Non-pigmented ciliary epithelial cell (primary cell): Measurements from ENCODE around the gene TNS3.
"Not testable (repeated sequence)": the region's sequence is repeated elsewhere in the genome, so short reads cannot be mapped to it uniquely, and the experiment has no call there.

Source experiments
- DNase-seq: peaks from one replicate; pipeline ENCODE4 v3.0.0-alpha.2; 2010; ENCODE audit warnings: low read depth

Gene TNS3

DNA sequence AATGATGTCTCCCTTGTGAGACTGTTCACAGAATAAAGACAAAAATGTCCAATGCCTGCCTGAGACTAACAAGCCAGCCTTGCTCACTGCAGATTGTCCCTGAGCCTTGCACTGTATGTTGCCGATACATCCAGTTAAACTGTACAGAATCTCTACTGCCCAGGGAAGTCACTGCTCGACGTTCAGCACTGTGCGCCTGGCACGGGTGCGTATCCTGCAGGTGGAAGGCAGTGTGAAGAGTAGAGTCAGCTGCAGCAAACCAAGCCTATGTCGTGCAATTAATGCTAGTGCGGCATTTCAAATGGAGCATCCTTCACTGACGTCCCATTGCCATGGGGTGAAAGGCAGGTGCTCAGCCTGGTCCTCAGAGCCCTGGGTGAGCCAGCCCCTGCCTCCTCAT, 132.9 kb downstream of the TNS3 start:
- DNase-seq = no peak

DNA sequence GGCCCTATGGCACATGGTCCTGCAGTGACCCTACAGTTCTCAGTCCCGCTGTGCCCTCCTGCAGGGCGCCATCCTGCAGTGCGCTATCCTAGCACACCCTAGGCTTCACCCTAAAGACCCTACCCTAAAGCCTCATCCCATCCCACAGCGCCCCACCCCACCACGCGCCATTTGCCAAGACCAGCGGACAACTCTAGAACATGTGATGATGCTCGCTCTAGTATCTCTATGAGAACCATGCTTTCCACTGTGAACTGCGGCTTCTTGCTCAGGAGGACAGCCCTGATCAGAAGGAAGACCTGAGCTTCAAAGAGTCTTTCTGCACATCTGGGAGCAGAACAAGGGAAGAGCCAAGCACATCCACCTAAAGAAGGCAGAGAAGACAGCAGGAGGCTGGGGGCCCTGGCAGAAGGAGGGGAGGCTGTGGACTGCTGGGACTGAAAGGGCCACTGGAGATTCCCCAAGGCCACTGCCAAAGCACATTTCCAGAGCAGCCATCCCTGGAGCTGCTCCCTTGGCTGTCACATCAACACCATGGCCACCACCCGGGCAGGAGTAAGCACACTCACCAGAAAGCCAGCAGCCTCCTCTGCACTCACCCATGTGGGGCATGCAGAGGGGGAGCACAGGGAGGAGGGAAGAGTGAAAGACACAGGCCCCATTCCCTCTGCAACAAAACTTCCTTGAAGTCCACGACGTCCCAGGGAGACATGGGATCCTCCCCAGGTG, 134.1 kb downstream of the TNS3 start:
- no peak for DNase-seq

DNA sequence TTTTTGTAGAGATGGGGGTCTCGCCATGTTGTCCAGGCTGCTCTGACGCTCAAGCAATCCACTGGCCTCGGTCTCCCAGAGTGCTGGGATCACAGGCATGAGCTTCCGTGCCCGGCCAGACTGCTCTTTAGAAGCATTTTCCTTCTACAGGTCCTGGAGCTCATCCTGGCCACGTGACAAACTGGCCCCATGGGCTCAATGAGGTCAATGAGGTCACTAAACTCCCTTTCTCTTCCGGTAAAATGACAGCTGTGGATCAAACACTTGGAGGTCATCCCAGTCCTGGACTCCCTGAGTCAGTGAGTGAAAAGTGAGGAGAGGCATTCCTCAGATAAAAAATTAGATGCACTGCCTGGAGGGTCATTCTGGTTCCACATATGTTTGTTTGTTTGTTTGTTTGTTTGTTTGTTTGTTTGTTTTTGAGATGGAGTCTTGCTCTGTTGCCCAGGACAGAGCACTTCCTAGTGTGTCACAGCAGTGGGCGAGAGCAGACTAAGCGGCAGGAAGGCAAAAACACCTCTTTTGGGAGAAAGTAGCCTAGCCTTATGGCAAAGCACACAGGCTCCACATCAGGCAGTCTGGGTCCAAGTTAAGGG, 134.9 kb downstream of the TNS3 start:
- DNase-seq = no peak

GRCh38 chr7:47444376-47445098, 137.4 kb downstream of the TNS3 start:
- no peak for DNase-seq

DNA sequence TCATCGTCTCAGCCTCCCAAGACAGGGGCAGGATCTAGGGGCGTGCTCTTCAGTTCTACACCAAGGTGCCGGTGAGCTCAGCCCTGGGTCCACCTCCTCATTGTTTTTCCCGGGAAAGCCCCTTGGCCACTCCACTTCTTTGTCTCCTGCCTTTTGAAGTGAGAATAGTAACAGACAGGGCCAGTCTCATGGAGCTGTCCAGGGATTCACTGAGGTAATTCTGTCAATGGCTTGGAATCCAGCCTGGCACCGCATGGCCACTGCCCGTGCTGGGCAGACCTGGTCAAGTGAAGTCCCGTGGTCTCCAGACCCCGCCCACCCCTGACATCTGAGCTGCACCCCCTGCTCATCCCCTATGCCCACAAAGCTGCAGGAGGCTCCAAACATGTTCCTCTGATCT, 138.9 kb downstream of the TNS3 start:
- DNase-seq = no peak

- no peak for DNase-seq
Measured at GRCh38 chr7:47442605-47442865, 139.4 kb downstream of the TNS3 start.

DNA sequence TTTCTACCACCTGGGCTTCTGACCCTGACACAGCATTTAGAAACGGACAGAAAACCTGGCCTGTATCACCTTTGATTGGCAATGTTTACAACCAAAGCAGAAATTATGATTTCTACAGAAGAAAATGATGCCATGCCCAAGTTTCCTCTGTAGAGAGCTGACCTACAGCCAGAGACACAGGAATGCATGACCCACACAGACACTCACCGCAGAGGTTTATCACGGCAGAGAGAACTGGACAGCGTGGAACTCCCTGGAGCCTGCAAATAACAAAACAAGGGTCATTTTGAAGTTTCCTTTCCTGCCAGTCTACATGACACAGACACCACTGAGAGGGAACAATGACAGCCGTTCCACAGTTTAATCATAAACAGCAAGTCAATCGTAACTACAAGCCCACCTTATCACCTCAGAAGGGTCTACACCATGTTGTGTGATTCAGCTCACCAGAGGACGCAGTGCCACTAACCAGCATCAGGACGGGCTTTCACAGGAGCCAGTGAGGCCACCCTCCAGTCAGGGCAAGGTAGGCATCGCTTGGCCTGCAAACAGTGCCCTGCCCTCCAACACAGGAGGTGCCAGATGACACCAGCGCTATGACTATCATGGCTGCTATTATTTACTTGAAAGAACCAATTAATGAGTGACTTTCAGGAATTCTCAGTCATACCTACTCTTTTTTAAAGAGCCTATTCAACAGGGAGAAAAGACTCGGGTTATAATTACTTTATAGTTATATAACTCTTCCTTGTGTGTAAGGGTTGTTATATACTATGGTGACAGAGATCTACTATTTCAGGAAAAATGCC, 139.9 kb downstream of the TNS3 start:
- no peak for DNase-seq

DNA sequence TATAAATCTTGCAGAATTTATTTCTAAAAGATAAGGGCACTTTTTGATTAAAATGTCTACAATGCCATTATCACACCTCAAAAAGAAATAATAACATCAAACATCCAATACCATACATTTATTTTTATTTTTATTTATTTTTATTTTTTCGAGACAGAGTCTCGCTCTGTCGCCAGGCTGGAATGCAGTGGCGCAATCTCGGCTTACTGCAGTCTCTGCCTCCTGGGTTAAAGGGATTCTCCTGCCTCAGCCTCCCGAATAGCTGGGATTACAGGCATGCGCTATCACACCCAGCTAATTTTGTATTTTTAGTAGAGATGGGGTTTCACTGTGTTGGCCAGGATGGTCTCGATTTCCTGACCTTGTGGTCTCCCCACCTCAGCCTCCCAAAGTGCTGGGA, 140.9 kb downstream of the TNS3 start:
- DNase-seq = not testable (repeated sequence)

DNA sequence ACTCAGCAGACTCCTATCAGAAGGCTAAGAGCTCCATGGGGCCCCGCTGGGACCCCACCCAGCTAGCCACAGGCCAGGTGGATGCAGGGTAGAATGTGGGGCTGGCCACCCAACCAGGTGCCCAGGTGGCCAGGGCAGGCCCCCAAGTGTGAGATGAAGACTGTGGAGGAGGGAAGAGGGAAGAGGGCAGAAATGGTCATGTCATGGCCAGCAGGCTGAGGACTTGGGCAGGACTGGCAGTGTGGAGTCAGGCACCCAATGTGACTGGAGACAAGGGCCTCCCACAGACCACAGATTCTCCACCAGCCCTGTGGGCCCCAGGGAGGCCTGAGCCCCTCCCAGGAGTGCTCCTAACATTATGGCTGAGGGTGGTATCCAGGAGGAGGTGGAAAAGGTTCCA, 141.6 kb downstream of the TNS3 start:
- no peak for DNase-seq

DNA sequence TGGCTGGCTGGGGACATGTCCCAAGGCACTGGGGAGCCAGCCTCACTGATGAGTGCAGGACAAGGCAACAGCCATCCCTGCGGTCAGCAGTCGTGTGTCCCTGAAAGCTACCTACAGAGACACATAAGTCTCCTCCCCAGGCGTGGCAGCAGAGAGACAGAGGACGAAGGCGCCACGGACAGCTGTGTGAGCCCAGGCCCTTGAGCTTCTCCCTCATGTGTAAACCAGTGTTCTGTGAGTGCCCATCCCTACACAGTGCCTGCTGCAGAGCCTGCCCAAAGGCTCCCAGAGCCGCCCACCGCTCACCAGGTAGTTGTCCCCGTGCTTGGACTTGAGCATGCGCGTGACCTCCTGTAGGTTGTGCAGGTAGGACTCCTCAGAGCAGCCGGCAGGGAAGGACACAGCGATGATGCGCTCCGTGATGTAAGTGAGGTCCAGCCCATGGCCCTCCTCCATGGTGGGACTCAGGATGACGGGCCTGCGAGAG, 142.7 kb downstream of the TNS3 start:
- DNase-seq = no peak

GRCh38 chr7:47438411-47439029, 143.4 kb downstream of the TNS3 start:
- no peak for DNase-seq

GRCh38 chr7:47435889-47436312, 146.0 kb downstream of the TNS3 start:
- no peak for DNase-seq

GRCh38 chr7:47433564-47433895, 148.4 kb downstream of the TNS3 start:
- no peak for DNase-seq

- DNase-seq = no peak
Measured at GRCh38 chr7:47432671-47433563, 149.0 kb downstream of the TNS3 start.

GRCh38 chr7:47430422-47430821, 151.5 kb downstream of the TNS3 start:
- DNase-seq = no peak

- no peak for DNase-seq
Measured at GRCh38 chr7:47428768-47429472, 153.0 kb downstream of the TNS3 start.

- DNase-seq = no peak
Measured at GRCh38 chr7:47428052-47428767, 153.7 kb downstream of the TNS3 start.

DNA sequence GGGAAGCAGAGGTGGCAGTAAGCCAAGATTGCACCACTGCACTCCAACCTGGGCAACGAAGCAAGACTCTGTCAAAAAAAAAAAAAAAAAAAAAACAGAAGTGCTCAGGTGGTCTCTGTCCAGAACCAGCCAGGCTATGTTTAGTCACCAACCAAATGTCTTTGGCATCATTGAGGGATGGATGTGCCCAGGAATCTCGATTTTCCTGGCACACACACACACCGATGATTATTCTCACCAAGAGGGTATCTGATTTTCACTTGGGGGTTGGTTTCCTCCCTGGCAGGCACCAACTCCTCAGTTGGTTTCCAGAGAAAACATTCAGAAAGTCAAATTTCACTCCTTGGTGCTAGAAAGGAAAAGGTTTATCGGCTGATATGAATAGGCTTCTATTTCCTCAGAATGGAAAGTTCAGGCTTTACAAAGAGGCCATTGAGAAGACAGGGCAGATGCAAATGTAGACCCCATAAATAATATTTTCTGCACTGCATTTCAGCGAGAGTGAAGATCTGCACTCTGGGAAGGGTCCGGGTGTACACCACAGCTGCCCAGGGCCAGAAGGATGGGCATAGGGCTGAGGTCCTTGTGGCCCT, 154.8 kb downstream of the TNS3 start:
- DNase-seq = no peak

DNA sequence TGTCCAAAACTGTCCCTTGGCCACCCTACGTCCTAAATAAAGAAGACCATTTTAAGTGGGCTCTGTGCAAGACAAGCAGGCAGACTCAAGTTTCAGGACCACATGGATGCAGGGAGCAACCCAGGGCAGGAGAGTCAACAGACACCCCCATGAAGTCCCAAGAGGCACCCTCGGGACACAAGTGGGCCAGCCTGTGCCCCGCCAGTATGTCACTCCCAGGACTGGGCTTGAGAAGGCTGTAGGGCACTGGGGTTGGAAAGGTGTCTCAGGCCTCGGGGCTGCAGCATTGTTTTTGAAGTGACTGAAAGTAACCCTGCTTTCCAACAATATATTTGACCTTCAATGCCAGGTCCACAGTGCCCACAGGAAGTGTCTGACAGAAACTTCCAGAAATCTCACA, 157.4 kb downstream of the TNS3 start:
- no peak for DNase-seq

GRCh38 chr7:47423196-47423595, 158.7 kb downstream of the TNS3 start:
- no peak for DNase-seq
